ENCODE data around the gene MAG. TPM values are rescaled to one million over a fixed set of nuclear protein-coding genes. Genes with fewer than 3 reads are reported as not detected.

Gene MAG
- total and polyA plus RNA-seq, 10 of the 15 experiments (the other 5 are each of a cell fraction or from before 2014, with no cell fraction given), result 0.03 to 0.82 (median 0.17) TPM; not detected in 2

GRCh38 chr19:35248310-35249145 lies 43.4 kb upstream of the MAG start, which contains the start of gene LSR (continued):
- TF ChIP-seq ZBTB4 (CRISPR knock-in tag; IDR thresholded peaks at IDR 0.05), result no peak
- no peak for TF ChIP-seq JUNB (IDR thresholded peaks at IDR 0.05)
- no peak for TF ChIP-seq PBX3 (IDR thresholded peaks at IDR 0.05; ENCODE audit: insufficient replicate concordance, low read depth, low read length)
- TF ChIP-seq CHD1 (IDR thresholded peaks at IDR 0.05; ENCODE audit: low read depth, low read length), result peak; percentile 97
- peak in 1 of 2 experiments; percentile 39; a peak in 1 of 3 replicates for TF ChIP-seq EGR1 (IDR thresholded peaks at IDR 0.05; ENCODE audit: borderline replicate concordance in 1 of 2, low read depth in 2 of 2, low read length in 2 of 2)
- TF ChIP-seq MTA2 (IDR thresholded peaks at IDR 0.05; ENCODE audit: low read depth), result peak; percentile 37; the same call in 1 of the 2 replicates
- peak; percentile 58; the same call in 1 of the 2 replicates for TF ChIP-seq TARDBP (IDR thresholded peaks at IDR 0.05; ENCODE audit: borderline replicate concordance)
- peak; percentile 74 for TF ChIP-seq MLLT1 (IDR thresholded peaks at IDR 0.05)
- TF ChIP-seq NFIC (IDR thresholded peaks at IDR 0.05; ENCODE audit: low read depth, low read length), result no peak
- TF ChIP-seq WRNIP1 (IDR thresholded peaks at IDR 0.05; ENCODE audit: borderline replicate concordance, low read depth, low read length), result no peak
- no peak for TF ChIP-seq E2F8 (IDR thresholded peaks at IDR 0.05; ENCODE audit: low read depth, partially characterized antibody)
- no peak; the same call in 1 of the 2 replicates for TF ChIP-seq GATAD2B (conservative IDR thresholded peaks at IDR 0.05; ENCODE audit: low read depth)
- TF ChIP-seq PAX5 (IDR thresholded peaks at IDR 0.05; ENCODE audit: borderline replicate concordance, low read depth, low read length), result no peak
- TF ChIP-seq CBX3 (IDR thresholded peaks at IDR 0.05; ENCODE audit: borderline replicate concordance, low read depth), result no peak
- peak; percentile 96 for TF ChIP-seq BCLAF1 (IDR thresholded peaks at IDR 0.05)
- TF ChIP-seq RAD51 (IDR thresholded peaks at IDR 0.05), result no peak
- TF ChIP-seq IKZF2 (IDR thresholded peaks at IDR 0.05), result peak in 1 of 2 experiments; percentile 66; a peak in 2 of 4 replicates

All from GM12878 (cell line).